Esophagus (tissue), 2 donors: ENCODE measurements around the gene FGD4. TPM values are rescaled to one million over a fixed set of nuclear protein-coding genes. Genes with fewer than 3 reads are reported as not detected.

Source experiments
- H3K27ac ChIP-seq, 2 donors: one replicate each; pipeline ENCODE4 v1.5.1; 2013; ENCODE audit warnings: low read depth in 2 of 2, mild to moderate bottlenecking in 2 of 2, inconsistent platforms in 1 of 2, low read length in 1 of 2, moderate library complexity in 1 of 2
- H3K27me3 ChIP-seq, 2 donors: one replicate each; pipeline ENCODE4 v1.6.1; 2013; ENCODE audit warnings: low read length in 2 of 2, control low read depth in 1 of 2, mild to moderate bottlenecking in 1 of 2; ENCODE audit not compliant: insufficient read depth in 2 of 2, control insufficient read depth in 1 of 2
- H3K36me3 ChIP-seq, 2 donors: one replicate each; pipeline ENCODE4 v1.6.1; 2013; ENCODE audit warnings: low read length in 1 of 2; ENCODE audit not compliant: control insufficient read depth in 2 of 2, insufficient read depth in 2 of 2
- H3K4me1 ChIP-seq, 2 donors: one replicate each; pipeline ENCODE4 v1.6.1; 2013; ENCODE audit warnings: low read length in 1 of 2; ENCODE audit not compliant: control insufficient read depth in 2 of 2, insufficient read depth in 2 of 2
- H3K4me3 ChIP-seq, 2 donors: one replicate each; pipeline ENCODE4 v1.5.1; 2013; ENCODE audit warnings: low read length in 2 of 2, mild to moderate bottlenecking in 2 of 2, low read depth in 1 of 2, moderate library complexity in 1 of 2
- H3K9me3 ChIP-seq, 2 donors: one replicate each; pipeline ENCODE4 v1.6.1; 2013; ENCODE audit warnings: mild to moderate bottlenecking in 2 of 2, low read depth in 1 of 2, low read length in 1 of 2, moderate library complexity in 1 of 2; ENCODE audit not compliant: control insufficient read depth in 2 of 2, insufficient read depth in 1 of 2
- WGBS, 2 donors: extraction: QIAGEN DNeasy Blood & Tissue Kit; methylation state at CpG; one replicate each; pipeline ENCODE4 v1.1.7; 2013; 5-methylcytosine and 5-hydroxymethylcytosine counted together
- polyA plus RNA-seq, 2 donors: library from polyadenylated mRNA; stranded (reverse); fragments of 200-250 nt; gene quantifications; one replicate each; pipeline ENCODE4 v1.2.3, GENCODE V29; 2013
- donor health status: healthy with polysubstance abuse.
- donor health status: Bipolar disorder and iron deficiency.

Gene FGD4
- polyA plus RNA-seq: 1 to 10 TPM; 3.7 to 4.6 TPM

DNA sequence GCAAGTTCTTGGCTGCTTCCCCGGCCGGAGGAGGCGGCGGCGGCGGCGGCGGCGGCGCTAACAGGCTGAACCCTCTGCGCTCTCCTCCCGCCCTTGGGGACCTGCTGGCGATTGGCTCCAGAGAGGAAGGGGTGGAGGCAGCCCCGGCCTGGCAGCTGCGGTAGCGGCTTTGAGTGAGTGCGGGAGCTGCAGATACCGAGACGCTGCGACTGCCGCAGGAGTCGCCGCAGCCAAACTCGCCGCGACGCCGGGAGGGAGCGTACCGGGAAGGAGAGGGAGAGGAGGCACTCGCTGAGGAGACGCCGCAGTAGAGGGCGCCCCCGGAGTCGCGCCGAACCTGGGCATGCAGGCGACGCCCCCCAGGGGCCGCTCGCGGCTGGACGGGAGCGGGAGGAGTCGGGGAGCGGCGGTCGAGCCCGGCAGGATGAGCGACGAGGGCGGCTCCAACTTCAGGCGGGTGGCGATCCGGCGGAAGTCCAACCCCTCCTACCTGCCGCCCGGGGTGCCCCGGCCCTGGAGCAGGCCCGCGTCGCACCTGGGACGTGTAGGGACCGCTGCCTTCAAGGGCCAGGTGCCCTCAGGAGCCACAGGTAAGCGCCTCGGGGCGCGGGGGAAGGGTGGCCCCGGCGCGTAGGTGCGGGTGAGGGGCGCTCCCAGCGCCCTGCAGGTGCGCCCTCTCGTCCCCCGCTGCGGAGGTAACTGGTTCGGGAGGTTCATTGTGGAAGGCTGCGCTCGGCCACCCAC, at the start of gene FGD4:
Gene FGD4 (plus strand): TSS at position 189 of the 744 bp plus-strand sequence.
- H3K27me3 ChIP-seq: no peaks in the 10 kb centered on the region
- H3K9me3 ChIP-seq: no peaks in the 10 kb centered on the region
- peaks cover 0 to 2% of the 10 kb centered on the region in 2 donors for H3K36me3 ChIP-seq
- H3K4me1 ChIP-seq: no peaks in the 10 kb centered on the region
- 0 to 1% methylated on average over 53 to 82 of the region's 82 CpGs for WGBS, 2 donors
- H3K27ac ChIP-seq: peak within 1 kb of the TSS; percentile 93 to 98
- H3K4me3 ChIP-seq: peak within 1 kb of the TSS; percentile 56 to 83

DNA sequence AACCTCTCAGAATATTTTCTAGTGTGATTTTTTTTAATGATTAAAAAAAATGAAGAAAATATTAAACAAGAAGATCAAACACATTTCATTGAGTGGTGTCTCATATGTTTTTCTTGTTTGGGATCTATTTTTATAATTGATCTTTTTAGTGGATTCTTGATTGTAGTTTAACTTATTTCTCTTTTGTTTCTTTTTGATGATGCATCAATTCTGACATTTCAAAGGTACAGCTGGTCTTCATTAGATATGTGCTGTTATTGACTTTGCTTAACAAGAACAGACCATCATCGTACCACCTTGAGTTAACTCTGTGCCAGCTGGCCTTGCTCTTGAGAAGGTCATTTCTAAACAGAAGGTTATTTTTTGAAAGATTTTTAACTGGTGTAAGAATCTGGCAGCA, 45.8 kb upstream of the FGD4 start:
- Histone ChIP-seq H3K27ac (no peak overlapping the region), H3K4me1 (no peaks in the 10 kb centered on the region), H3K27me3 (no peaks in the 10 kb centered on the region), H3K9me3 (no peaks in the 10 kb centered on the region), H3K4me3 (no peak overlapping the region), H3K36me3 (no peaks in the 10 kb centered on the region)
- WGBS, 2 donors: 65 to 68% methylated on average over 1 of the region's 1 CpG

DNA sequence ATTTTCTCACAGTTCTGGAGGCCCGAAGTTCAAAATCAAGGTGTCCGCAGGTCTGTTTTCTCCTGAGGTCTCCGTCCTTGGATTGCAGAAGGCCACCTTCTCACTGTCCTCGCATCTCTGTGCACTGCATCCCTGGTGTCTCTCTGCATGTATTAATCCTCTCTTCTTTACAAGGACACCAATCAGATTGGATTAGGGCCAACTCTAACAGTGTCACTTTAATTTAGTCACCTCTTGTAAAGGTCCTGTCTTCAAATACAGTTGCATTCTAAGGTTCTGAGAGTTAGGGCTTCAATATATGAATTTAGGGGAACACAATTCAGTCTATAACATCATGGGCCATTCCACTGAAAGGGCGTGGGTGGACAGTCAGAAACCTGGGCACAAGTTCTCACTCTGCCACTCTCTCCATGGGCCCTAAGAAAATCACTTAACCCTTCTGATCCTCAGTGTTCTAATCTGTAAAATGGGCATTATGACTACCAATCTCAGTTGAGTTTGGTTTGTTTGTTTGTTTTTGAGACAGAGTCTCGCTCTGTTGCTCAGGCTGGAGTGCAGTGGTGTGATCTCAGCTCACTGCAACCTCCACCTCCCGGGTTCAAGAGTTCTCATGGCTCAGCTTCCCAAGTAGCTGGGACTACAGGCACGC, 41.6 kb upstream of the FGD4 start:
- Histone ChIP-seq H3K27me3 (no peaks in the 10 kb centered on the region), H3K9me3 (no peaks in the 10 kb centered on the region), H3K4me3 (no peak overlapping the region), H3K36me3 (no peaks in the 10 kb centered on the region), H3K27ac (no peak overlapping the region), H3K4me1 (no peaks in the 10 kb centered on the region)
- WGBS, 2 donors: 92 to 96% methylated on average over 8 of the region's 8 CpGs

DNA sequence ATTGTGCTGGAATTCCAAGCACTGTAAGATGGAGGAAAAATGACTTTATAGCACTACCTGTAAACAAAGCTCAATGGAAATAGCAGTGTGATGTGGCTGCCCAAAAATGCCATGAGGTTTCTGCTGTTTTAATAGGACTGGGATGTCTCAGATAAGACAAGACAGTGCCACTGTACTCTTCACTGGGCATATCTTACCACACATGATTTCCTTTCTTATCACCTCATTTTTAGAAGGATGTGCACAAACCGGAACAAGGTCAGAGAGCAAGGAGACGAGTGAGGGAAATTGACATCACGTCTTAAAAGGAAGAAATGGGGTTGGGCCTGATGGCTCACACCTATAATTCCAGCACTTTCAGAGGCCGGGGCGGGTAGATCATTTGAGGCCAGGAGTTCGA, 38.4 kb upstream of the FGD4 start:
- H3K4me3 ChIP-seq: no peak overlapping the region
- no peaks in the 10 kb centered on the region for H3K4me1 ChIP-seq
- no peaks in the 10 kb centered on the region for H3K36me3 ChIP-seq
- WGBS, 2 donors: 91% methylated on average over 6 of the region's 6 CpGs
- H3K27ac ChIP-seq: no peak overlapping the region
- no peaks in the 10 kb centered on the region for H3K9me3 ChIP-seq
- no peaks in the 10 kb centered on the region for H3K27me3 ChIP-seq

DNA sequence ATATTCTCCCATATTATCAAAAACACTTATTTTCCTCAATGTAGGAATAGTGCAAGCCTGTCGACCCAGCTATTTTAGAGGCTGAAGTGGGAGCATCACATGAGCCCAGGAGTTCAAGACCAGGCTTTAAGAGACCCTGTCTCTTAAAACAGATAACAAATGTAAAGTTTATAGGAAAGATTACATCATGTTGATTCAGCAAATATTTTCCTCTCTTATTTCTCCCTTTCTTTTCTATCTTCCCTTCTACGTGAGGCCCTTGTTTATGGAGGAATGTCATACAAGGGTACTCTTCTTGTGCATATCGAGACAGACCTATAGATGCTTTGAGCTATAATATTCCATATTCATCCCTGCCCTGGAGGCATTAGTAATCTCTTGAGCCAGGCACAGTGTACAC, 36.5 kb upstream of the FGD4 start:
- no peaks in the 10 kb centered on the region for H3K9me3 ChIP-seq
- H3K27ac ChIP-seq: no peak overlapping the region
- no peaks in the 10 kb centered on the region for H3K36me3 ChIP-seq
- 75 to 81% methylated on average over 3 of the region's 3 CpGs for WGBS, 2 donors
- no peaks in the 10 kb centered on the region for H3K27me3 ChIP-seq
- no peak overlapping the region for H3K4me3 ChIP-seq
- no peaks in the 10 kb centered on the region for H3K4me1 ChIP-seq

DNA sequence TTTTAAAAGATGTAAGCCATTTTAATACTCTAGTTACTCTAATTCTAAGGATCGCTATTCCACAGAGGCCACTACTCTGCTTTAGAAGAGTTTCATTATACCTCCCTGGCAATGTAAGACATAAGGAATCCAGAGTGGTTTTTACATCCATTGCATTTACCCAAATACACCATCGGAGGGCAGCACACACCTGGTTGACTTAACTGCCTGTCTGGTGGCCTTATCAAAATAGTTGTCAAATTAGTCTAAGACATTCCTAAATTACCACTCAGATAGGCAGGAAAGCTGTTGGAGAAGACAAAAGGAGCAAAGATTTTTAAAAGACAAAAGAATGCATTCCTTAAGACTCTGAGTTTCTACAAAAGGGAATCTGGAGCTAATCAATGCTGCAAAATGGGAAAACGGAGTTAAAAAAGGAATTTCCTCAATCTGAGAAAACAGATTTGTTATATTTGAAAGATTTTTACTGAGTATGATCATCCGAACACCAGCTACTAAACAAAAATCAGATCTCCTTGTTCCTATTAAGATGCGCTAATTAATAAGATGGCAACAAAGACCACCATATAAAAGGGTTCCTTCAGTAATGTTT, 33.8 kb upstream of the FGD4 start:
- Histone ChIP-seq H3K9me3 (no peaks in the 10 kb centered on the region), H3K36me3 (no peaks in the 10 kb centered on the region), H3K4me3 (no peak overlapping the region), H3K4me1 (no peaks in the 10 kb centered on the region), H3K27me3 (no peaks in the 10 kb centered on the region), H3K27ac (no peak overlapping the region)
- WGBS, 2 donors: 55 to 58% methylated on average over 5 of the region's 5 CpGs

DNA sequence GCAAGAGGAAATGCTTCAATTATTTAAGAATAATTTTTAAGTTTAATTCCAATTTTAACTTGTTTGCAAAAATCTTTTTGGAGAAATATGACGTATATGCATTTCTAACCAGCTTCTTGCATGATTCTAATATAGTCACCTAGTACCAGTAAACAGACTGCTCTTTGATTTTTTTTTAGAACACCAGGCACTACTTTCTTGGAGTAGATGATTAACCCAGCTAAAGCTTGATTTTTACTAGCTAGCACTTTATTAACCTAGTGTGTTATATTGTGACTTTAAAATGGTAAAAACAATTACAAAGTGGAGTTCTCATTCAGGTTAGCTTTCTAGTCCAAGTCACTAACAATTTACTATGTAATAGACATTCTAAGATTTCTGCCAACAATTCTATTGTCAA, 32.6 kb upstream of the FGD4 start:
- Histone ChIP-seq H3K4me3 (no peak overlapping the region), H3K36me3 (no peaks in the 10 kb centered on the region), H3K27ac (no peak overlapping the region), H3K4me1 (no peaks in the 10 kb centered on the region), H3K9me3 (no peaks in the 10 kb centered on the region), H3K27me3 (no peaks in the 10 kb centered on the region)
- WGBS, 2 donors: 73 to 92% methylated on average over 1 of the region's 1 CpG

DNA sequence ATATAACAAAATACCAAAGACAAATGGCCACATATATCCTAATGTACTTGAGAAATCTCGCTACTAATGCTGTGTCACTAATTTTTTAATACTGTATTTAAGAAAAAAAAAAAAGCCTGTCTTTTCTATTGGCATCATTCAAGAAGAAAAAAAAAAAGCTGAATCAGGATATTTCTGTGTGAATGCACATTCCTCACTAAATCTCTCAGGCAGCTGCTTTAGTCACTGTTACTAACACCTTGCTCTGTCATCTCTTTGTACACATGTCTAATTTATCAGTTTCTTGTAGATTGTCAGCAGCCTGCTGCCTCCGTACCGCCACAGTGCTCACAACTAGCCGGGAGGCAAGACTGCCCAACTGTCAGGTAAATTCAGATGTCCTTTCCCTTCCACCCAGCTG, 32.0 kb upstream of the FGD4 start:
- no peaks in the 10 kb centered on the region for H3K9me3 ChIP-seq
- H3K4me3 ChIP-seq: no peak overlapping the region
- no peaks in the 10 kb centered on the region for H3K27me3 ChIP-seq
- no peaks in the 10 kb centered on the region for H3K36me3 ChIP-seq
- WGBS, 2 donors: 79 to 82% methylated on average over 4 of the region's 4 CpGs
- no peak overlapping the region for H3K27ac ChIP-seq
- no peaks in the 10 kb centered on the region for H3K4me1 ChIP-seq

DNA sequence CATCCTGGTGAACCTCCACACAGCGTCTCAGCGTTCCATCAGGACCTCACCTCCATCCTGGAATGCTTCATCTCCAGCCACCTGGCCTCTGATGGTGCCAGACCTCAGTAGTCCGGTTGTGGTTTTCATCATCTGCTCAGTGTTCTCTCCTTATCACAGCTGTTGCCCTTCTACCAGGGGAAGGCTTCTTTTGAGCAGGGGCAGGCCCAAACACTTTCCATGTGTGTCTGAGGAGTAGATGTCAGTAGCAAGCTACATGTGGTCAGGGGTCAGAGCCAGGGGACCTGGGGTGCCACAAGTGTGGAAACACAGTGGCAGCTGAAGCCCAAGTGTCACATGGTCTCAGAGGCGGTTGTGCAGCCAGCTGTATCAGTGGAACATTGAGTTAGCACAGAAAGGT, 30.2 kb upstream of the FGD4 start:
- no peak overlapping the region for H3K27ac ChIP-seq
- WGBS, 2 donors: 46 to 64% methylated on average over 4 of the region's 4 CpGs
- no peaks in the 10 kb centered on the region for H3K4me1 ChIP-seq
- H3K27me3 ChIP-seq: no peaks in the 10 kb centered on the region
- no peak overlapping the region for H3K4me3 ChIP-seq
- H3K9me3 ChIP-seq: no peaks in the 10 kb centered on the region
- no peaks in the 10 kb centered on the region for H3K36me3 ChIP-seq
